Chondrocyte (in vitro differentiated cells): ENCODE measurements around the gene GRIP1. TPM values are rescaled to one million over a fixed set of nuclear protein-coding genes. Genes with fewer than 3 reads are reported as not detected.

ENCODE experiments used
- DNase-seq: peaks from one replicate; pipeline ENCODE4 v3.0.0; 2021; ENCODE audit warnings: mixed read lengths, low spot score
- H3K27ac Mint-ChIP-seq: one replicate; pipeline ENCODE4 v1.8.0; 2021; ENCODE audit warnings: mild to moderate bottlenecking, moderate library complexity, mixed read lengths; ENCODE audit not compliant: unreplicated experiment
- H3K27me3 Mint-ChIP-seq: 2 replicates; pipeline ENCODE4 v1.8.0; 2021; ENCODE audit warnings: low read depth, mixed read lengths
- H3K36me3 Mint-ChIP-seq: 2 replicates; pipeline ENCODE4 v1.8.0; 2021; ENCODE audit warnings: low read depth, mixed read lengths
- H3K4me1 Mint-ChIP-seq: 2 replicates; pipeline ENCODE4 v1.8.0; 2021; ENCODE audit warnings: low read depth, mild to moderate bottlenecking, mixed read lengths
- H3K4me3 Mint-ChIP-seq: one replicate; pipeline ENCODE4 v1.8.0; 2021; ENCODE audit warnings: mild to moderate bottlenecking, moderate library complexity, mixed read lengths; ENCODE audit not compliant: unreplicated experiment
- H3K9me3 Mint-ChIP-seq: 2 replicates; pipeline ENCODE4 v1.8.0; 2021; ENCODE audit warnings: low read depth, mixed read lengths
- CTCF ChIP-seq: fragments of 200-600 bp; sonication (generic); IDR thresholded peaks from 2 replicates; pipeline ENCODE4 v1.5.0; 2021; ENCODE audit warnings: antibody characterized with exemption, mild to moderate bottlenecking, moderate library complexity
- total RNA-seq: library from RNA; stranded (reverse); gene quantifications from 3 replicates; pipeline ENCODE4 v1.2.1, GENCODE V29; 2021

The GRIP1 gene
- total RNA-seq, 1 donor from 2014 or later: 5.0 TPM

GRCh38 chr12:66584673-66585072, 94.2 kb downstream of the GRIP1 start:
- no peak overlapping the region for H3K4me3 Mint-ChIP-seq
- H3K27ac Mint-ChIP-seq: no peak overlapping the region
- DNase-seq: no peak
- no peak for TF ChIP-seq CTCF
- no peaks in the 10 kb centered on the region for H3K27me3 Mint-ChIP-seq
- peaks cover 5% of the 10 kb centered on the region for H3K9me3 Mint-ChIP-seq
- peaks cover 2% of the 10 kb centered on the region for H3K36me3 Mint-ChIP-seq
- no peaks in the 10 kb centered on the region for H3K4me1 Mint-ChIP-seq

GRCh38 chr12:66573605-66574004, 105.3 kb downstream of the GRIP1 start:
- Mint-ChIP-seq H3K27ac (no peak overlapping the region), H3K9me3 (peaks cover 3% of the 10 kb centered on the region), H3K27me3 (no peaks in the 10 kb centered on the region), H3K36me3 (no peaks in the 10 kb centered on the region), H3K4me1 (no peaks in the 10 kb centered on the region), H3K4me3 (no peak overlapping the region)
- no peak for DNase-seq
- TF ChIP-seq CTCF: no peak

DNA sequence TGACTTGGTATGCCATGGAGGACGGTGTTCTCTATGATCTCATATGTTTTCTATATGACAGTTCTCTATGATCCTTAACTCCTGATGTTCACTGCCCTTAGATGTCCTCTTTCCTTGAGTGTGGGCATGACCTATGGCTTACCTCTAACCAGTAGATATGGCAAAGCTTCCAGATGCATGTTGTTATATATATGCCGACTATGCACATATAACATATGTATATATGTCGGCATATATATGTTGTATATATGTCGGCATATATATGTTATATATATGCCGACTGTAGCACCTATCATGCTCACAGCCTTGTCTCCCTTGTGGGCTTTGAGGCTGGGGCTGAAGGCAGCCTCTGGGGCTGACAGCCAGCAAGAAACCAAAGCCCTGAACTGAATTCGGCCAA, 106.0 kb downstream of the GRIP1 start:
- TF ChIP-seq CTCF: no peak
- Mint-ChIP-seq H3K4me1 (no peaks in the 10 kb centered on the region), H3K36me3 (no peaks in the 10 kb centered on the region), H3K27ac (no peak overlapping the region), H3K9me3 (peaks cover 6% of the 10 kb centered on the region), H3K27me3 (no peaks in the 10 kb centered on the region), H3K4me3 (no peak overlapping the region)
- DNase-seq: no peak

GRCh38 chr12:66571361-66571915, 107.4 kb downstream of the GRIP1 start:
- no peaks in the 10 kb centered on the region for H3K36me3 Mint-ChIP-seq
- H3K4me3 Mint-ChIP-seq: no peak overlapping the region
- DNase-seq: no peak
- H3K27me3 Mint-ChIP-seq: no peaks in the 10 kb centered on the region
- no peak overlapping the region for H3K27ac Mint-ChIP-seq
- no peaks in the 10 kb centered on the region for H3K4me1 Mint-ChIP-seq
- TF ChIP-seq CTCF: no peak
- peaks cover 4% of the 10 kb centered on the region for H3K9me3 Mint-ChIP-seq

DNA sequence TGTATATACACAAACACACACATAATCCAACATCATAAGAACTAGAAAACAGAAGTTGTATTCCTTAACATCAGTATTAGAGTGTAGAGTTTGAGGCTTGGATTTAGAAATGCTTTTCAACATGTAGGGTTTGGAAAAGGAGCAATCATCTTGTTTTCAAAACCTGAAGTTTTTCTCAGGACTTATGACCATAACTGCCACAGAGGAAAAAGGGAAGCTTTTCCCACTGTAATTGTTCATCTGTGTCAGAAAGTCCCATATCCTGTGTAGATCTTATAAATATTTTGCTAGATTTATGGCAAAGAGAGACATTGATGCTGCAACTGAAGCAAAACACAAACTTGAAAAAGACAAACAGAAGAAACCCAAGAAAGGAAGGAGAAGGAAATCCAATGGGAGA, 115.7 kb downstream of the GRIP1 start:
- Mint-ChIP-seq H3K27ac (no peak overlapping the region), H3K9me3 (peaks cover 46% of the 10 kb centered on the region), H3K36me3 (peaks cover 7% of the 10 kb centered on the region), H3K27me3 (peaks cover 3% of the 10 kb centered on the region), H3K4me1 (no peaks in the 10 kb centered on the region), H3K4me3 (no peak overlapping the region)
- TF ChIP-seq CTCF: no peak
- DNase-seq: no peak
